Hypothalamus (tissue), 51 donors: Measurements from ENCODE around the gene GPR161.

Experiments
- DNase-seq, 51 donors: peaks; one replicate each; lab custom pipeline; 2025; lab: John Stamatoyannopoulos, UW

GPR161 gene

DNA sequence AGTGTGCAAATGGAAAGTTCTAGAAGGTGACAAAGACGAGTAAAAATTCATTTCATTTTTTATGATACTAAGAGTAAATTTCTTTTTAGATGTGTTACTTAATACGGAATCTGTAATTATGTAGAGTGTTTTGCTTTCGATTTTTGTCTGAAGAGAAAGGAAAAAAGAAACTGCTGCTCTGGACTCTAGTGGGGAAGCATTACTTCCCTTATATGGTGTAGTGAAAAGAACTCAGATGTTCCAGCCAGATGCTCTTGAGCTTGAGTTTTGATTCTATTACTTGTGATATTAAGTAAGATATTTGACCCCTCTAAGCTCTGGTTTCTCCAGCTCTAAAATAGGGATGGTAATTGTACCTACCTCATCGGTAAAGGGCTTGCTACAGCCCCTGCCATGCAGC lies 12.2 kb upstream of the GPR161 start:
- no peak for DNase-seq

DNA sequence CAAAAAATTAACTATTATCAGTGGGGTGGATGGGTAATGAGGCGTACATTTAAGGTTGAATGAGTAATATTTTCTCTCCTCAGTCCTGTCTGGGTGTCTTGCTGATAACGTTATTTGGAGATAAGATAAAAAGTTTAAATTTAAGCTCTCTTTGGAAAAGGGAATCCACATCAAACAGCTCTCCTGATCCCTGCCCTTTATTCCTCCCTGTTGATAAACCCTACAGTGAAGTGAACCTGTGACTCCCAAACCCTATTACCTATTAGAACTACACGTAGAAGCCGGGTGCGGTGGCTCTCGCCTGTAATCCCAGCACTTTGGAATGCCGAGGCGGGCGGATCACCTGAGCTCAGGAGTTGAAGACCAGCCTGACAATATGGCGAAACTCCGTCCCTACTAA lies 9.9 kb upstream of the GPR161 start:
- DNase-seq, result no peak

DNA sequence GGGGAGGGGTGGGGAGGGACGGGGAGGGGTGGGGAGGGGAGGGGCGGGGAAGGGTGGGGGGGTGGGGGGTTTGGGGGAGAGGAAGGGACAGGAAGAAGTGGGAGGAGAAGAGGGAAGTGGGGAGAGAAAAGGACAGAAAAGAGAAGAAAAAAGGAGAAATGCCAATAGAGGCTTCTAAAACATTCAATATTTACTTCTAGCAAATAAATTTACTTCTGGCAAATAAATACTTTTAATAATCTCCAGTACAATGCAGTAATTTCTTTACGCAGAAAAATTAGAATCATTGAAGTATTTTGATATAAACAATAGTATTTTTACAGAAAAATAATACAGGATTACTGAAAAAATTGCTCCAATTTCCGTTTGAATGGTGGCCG lies 9.4 kb upstream of the GPR161 start:
- DNase-seq, result no peak

DNA sequence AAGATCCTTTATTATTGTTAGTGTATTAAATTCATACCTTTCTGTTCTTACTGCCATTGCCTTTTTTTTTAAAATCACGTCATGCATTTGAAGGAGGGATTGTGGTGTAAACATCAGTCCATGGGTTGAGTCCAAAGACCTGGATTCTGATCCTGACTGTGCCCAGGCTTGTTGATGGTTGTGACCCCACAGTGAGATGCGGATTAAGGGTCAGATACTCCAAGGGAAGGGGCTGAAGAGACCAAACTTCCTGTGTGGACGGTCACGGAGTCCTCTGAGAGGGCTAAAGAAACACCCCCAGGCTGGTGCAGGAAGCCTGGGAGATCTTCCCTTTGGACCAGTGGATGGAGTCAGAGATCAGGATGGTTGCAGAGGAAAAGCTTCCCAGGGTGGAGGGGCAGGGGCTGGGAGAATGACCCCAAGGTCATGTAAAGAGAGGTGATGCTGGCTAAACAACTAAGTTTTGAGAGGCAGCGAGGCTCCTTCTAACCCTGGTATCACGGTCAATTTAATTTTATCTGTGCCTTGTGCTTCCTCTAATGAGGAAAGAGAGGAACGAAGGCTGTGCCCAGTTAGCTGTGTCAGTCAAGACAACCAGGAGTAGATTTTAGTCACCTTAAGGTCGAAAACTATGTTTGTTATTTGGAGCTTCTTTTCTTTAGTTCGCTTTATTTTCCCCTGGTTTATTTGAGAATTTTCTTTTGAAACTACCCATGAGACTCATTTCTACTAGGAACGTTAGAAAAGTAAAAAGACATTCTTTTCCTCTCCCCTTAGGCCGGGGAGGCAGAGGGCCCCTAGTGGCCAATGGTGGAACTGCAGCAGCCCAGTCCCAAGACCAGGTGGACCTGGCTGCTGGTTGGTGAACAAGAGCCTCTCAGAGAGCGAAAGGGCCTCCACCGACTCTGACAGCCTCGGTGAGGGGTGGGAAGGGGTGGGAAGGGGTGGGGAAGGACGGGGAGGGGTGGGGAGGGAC lies 8.7 kb upstream of the GPR161 start:
- DNase-seq, result peak in 44 of 51 donors; percentile 5 to 84 (median 54)

DNA sequence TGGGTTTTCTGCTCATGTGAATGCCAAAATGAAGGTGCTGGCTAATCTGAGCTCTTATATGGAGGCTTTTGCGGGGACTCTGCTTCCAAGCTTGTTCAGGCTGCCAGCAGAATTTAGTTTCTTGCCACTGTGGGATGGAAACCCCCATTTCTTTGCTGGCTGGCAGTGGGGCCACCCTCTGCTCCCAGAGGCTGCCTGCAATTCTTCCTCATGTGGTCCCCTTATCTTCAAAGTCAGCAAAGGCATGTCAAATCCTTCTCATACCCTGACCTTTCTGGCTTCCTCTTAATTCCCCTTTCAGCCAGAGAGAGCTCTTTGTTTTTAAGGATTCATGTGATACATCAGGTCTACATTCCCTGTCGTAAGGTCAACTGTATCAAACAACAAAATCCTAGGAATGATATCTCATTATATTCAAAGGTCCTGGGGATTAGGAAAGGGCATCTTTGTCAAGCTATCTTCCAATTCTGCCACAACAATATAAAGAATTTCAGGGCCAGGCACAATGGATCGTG lies 5.2 kb upstream of the GPR161 start:
- DNase-seq, result no peak

DNA sequence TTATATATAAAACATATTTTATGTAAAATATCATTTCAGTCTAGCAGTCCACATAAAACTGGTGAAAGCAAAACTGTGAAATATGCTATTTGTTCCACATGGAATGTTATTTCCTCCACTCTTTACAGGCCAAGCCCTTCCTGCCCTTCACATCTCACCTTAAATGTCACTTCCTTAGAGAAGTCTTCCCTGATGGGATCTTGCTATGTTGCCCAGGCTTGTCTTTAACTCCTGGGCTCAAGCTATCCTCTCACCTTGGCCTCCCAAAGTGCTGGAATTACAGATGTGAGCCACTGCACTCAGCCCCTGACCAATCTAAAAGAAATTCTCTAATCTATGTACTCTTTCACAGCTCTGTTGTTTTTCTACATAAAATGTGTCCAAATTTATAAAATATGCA lies 2.3 kb upstream of the GPR161 start:
- no peak for DNase-seq

DNA sequence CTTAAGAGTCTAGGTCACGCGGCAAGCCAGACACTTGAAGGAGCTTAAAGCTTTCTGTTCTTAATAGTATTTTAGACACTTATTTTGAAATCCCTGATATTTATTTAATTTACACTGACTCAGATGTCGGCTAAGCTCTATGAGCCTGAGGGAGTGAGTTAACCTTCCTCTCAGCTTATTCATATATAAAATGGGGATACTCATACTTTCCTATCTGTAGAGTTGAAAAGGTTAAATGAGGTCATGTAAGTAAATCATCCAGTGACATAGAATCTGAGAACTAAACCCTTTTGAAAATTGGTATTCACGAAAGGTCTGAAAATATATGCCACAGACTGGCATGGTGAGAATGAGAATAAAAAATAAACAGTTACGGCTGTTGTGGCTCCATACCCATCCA lies 1.4 kb upstream of the GPR161 start:
- DNase-seq, result no peak

DNA sequence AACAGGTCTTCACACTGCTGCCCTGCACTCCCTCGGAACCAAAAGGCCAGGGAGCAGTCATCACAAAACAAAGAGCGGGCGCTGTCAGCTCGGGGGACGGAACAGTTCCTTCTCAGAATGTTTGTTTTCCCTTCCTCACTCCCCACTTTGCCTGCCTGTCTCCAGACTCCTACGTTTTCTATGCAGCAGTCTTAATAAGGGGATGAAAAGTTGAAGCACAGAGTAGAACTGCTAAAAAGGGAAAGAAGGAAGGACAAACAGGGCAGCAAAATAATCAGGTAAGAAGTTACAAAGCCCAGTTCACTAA lies 738 bp upstream of the GPR161 start:
- DNase-seq, result no peak

DNA sequence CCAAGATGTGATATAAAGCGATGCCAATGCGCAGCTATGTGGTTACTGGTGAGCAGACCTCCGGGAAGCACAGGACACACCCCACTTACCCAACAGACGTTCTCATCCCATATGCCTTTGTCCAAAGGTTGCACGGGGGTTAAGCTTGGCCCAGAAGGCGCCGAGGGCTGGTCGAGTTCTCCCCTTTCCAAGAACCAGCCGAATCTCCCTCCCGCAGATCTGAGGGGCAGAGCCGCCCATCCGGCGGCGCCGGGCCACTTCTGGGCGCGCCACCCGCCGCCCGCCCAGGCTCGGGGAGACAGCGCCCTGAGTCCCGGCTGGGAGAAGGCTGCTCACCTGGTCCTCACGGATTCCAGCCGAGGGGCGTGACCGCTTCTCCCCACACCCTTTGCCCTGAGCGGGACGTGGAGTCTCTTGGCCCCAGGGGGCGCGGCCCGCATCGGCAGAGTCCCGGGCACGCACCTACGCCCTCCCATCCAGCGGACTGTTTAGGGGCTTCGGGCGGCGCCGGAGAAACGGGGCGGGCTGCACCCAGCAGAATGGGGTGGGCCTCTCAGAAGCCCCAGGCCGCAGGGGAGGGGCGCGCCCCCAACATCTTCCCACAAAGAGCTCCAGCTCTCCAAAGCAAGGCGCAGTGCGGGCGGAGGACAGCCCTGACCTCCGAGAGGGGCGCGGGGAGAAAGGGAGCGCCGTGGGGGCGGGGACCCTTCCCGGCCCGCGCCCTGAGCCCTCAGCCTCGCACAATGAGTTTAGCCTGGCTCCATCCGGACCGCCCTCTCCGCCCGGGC lies 615 bp downstream of the GPR161 start:
- DNase-seq, result peak in 2 of 51 donors; percentile 2 to 10

DNA sequence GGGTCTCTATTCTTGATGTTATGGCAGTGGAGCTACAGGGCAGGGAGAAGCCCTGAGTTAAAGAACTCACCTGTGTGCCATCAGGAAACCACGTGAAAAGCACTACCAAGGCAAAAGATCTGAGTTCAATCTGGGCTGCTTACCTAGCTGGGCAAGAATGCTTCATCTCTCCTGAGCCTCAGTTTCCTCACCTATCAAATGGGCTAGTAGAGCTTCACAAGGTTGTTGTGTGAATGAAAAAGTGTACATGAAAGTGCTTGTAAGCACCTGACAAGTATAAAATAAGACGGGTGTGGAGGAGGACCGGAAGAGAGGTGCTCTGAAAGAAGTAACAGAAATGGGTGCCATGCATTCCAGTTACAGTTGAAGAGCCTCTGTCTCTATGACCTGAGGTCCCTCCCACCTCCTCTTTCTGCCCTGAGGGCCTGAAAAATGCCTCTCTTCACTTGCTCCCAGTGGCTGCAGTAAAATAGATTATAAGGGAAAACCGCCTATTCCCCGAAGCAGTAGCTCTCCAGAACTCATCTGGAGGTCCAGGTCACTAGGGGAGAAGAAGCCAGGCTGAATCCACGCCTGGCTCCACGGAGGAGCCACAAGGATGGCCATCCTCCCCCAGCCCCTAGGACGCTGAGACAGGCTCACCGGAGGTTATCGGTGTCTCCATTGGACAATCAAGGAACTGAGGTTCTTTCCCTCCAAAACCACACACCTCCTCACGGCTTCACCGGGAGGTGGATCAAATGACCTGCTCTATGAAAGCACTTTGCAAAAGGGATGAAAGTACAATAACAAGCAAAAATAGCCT lies 1.4 kb downstream of the GPR161 start:
- no peak for DNase-seq

DNA sequence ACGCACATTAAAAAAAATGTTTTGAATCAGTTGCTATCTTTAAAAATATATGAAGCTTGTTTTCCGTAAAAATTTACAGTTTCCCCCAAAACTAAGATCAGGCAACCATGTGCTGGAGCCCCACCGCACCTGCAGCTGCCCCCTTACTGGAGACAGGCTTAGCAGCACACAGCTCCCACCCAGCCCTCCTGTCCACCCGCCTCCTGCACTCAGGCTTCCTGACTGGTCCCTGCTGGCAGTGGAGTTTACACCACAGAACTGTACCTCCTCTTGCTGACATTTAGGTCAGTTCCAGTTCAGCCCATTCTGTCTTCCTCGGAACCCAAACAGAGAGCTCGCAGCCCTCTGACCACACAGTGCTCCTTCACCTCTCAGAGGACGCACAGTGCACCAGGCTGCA lies 2.1 kb downstream of the GPR161 start:
- DNase-seq, result no peak

DNA sequence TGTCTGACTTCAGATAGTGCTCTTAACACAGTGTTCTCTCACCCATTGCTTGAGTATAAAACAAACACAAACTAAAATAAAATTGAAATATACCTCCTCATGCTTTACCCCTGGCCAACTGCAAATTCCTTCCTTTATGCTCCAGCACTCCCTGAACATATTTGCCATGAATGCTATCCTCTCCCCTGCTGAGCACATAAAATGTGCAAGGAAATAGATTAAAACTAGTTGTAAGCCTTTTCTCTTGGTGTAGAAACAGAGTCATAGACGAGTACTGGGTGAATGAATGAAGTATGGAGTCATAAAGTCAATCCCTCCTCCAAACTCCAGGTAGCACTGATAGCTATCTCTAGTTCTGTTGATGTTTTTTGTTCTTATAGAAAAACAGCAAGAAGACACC lies 2.6 kb downstream of the GPR161 start:
- DNase-seq, result no peak

DNA sequence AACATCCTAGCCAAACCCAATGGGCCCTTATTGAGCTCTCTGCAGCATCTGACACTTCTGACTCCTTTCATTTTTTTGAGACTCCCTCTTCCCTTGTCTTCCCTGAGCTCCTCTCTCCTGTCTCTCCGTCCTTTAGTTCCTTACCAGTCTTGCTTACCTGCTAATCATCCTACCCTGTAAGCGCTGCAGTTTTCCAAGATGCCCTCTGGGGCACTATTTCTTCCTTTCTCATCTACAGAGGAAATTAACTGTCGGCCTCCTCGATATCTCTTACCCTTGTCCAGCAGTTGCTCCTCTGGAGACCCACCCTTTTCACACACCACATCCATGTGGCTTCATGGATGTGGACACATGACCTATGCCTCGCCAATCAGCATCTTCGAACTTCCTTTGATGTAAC lies 6.8 kb downstream of the GPR161 start:
- DNase-seq, result no peak

DNA sequence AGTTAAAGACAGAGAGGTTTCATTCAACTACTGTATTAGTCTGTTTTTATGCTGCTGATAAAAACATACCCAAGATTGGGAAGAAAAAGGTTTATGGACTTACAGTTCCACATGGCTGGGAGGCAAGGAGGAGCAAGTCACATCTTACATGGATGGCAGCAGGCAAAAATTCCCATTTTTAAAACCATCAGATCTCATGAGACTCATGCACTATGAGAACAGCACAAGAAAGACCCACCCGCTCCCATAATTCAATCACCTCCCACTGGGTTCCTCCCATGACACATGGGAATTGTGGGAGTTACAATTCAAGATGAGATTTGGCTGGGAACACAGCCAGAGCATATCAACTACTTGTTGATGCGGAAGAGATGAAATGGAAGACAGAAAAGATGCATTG lies 9.2 kb downstream of the GPR161 start:
- no peak for DNase-seq

DNA sequence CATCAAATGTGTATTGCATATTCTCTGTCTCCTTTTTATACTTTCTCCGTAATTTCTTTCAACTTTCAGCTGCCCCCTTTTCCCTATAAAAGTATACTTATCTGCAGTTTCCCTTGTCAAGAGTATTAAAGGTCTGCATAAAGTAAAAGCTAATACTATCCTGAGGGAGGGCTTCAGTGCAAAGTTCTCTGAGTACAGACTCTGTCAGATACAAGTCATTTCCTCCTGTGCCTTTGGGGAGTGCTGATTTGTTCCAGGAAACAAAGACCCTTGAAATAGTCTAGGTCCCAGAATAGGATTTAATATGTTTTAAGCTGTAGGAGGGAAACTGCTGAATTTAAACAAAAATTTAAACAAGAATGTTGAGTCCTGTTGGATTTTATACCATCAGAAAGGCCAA lies 11.7 kb downstream of the GPR161 start:
- no peak for DNase-seq

DNA sequence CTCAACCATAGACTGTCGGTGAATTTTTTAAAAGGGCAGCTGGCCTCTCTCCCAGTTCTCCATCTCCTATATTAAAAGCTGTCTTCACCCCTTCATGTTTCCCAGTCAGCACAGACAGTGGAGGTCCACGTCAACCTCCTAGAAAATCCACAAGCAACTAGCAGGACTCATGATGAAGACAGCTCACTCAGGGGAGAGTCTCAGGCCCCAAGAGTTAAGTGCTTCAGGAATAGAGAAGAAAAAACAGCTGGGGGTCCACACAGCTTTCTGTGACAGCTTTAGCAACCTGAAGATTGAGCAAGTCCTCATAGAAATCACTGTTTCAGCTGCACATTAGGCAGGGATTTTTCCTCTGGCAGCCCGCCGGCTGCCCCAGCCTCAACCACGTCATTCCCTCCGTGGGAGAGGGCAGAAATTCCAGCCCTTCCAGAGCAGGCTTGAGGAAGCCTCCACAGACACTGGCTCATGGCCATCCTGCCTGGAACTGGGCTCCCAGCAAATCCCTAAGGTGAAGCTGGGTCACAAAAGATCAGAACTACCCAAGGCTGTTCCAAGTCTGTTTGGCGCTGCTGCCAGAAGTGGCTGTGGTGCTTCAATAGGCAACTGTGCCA lies 15.2 kb downstream of the GPR161 start:
- peak in 20 of 51 donors; percentile 5 to 57 (median 18) for DNase-seq

DNA sequence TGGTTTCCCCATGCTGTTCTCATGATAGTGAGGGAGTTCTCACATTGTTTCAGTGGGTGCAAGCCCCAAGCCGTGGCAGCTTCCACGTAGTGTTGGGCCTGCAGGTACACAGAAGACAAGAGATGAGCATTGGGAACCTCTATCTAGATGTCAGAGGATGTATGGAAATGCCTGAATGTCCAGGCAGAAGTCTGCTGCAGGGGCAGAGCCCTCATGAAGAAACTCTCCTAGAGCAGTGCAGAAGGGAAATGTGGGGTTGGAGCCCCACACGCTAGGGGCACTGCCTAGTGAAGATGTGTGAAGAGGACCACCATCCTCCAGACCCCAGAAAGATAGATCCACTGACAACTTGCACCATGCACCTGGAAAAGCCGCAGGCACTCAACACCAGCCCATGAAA lies 17.0 kb downstream of the GPR161 start:
- no peak for DNase-seq

DNA sequence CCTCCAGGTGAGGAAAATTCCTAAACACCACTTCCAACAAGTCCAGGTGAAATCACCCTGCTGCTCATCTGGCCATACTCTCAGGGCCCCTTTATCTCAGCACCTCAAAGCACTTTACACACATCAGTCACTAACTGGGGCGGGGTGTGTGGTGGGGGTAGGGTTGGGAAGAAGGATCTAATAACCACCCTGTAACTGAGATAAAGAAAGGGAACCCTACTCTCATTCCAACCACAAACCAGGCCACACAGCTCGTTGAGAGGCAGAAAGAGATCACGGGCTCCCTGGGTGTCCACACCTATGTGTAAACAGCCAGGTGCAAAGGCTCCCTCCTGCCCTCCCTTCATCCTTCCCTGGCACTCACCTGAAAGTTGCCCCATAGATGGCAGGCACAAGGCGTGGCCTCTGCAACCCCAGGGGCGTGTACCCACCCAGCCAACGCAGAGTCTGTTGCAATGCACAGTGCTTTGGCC lies 20.4 kb downstream of the GPR161 start:
- DNase-seq, result no peak

DNA sequence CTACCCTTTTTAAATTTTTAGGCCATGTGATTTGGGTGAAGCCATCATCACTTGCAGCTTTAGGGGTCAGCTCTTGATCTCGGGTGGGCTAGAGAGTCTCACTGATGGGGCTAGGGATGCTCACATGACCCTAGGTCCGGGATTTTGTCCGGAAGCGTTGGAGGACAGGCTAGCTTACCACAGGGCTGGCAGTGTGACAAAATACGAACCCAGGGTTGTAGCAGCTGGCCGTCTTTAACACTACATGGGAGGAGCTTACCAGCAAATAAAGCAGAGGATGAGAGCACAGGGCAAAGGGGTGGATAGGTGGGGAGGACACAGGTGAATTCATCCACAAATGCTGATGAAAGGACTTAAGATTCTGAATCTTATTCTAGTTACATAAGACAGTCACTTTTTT lies 21.9 kb downstream of the GPR161 start:
- no peak for DNase-seq

DNA sequence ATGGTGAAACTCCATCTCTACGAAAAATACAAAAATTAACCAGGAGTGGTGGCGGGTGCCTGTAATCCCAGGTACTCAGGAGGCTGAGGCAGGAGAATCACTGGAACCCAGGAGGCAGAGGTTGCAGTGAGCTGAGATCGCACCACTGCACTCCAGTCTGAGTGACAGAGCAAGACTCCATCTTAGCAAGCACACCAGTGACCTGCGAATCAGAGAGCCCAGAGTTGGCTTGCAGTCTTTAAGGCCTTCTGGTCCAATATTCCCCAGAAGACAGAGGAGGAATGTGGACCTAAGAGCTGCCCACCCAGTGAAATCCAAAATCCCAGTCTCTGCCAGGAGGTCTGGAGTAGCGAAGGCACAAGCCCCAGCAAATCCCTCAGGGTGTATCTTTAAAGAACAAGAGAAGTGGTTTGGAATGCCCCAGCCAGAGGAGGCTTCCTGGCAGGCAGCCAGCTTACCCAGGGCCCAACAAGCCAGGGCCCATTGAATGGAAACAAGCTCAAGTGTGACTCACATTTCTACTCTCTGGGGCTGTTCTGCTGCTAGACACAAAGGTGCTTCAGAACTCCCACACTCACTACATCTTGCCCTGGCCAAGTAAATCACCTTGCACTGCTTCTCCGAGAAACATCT lies 23.9 kb downstream of the GPR161 start:
- DNase-seq, result peak in 19 of 51 donors; percentile 6 to 46 (median 21)
